GM23248 (cell line): ENCODE results near the gene FTO.

Experiments
- EZH2 ChIP-seq: fragments of 200-600 bp; sonication (generic); IDR thresholded peaks from 2 replicates; pipeline ENCODE4 v1.6.1; 2018; ENCODE audit warnings: antibody characterized with exemption, mild to moderate bottlenecking; ENCODE audit not compliant: insufficient read depth, poor library complexity, severe bottlenecking
- EZH2phosphoT487 ChIP-seq: fragments of 200-600 bp; sonication (generic); IDR thresholded peaks from 2 replicates; pipeline ENCODE4 v1.6.1; 2018; ENCODE audit warnings: antibody characterized with exemption, moderate library complexity, mild to moderate bottlenecking, low read depth; ENCODE audit not compliant: insufficient read depth

- no peak for TF ChIP-seq EZH2phosphoT487
- TF ChIP-seq EZH2, result no peak
Observed at GRCh38 chr16:53740476-53740875, 36.5 kb downstream of the FTO start.
